ENCODE measurements around the gene UST. TPM values are rescaled to one million over a fixed set of nuclear protein-coding genes. Genes with fewer than 3 reads are reported as not detected.

The UST gene
- total and polyA plus RNA-seq, 9 of the 15 experiments (the other 6 are each of a cell fraction or from before 2014, with no cell fraction given) = 0.04 to 0.10 TPM; not detected in 7

DNA sequence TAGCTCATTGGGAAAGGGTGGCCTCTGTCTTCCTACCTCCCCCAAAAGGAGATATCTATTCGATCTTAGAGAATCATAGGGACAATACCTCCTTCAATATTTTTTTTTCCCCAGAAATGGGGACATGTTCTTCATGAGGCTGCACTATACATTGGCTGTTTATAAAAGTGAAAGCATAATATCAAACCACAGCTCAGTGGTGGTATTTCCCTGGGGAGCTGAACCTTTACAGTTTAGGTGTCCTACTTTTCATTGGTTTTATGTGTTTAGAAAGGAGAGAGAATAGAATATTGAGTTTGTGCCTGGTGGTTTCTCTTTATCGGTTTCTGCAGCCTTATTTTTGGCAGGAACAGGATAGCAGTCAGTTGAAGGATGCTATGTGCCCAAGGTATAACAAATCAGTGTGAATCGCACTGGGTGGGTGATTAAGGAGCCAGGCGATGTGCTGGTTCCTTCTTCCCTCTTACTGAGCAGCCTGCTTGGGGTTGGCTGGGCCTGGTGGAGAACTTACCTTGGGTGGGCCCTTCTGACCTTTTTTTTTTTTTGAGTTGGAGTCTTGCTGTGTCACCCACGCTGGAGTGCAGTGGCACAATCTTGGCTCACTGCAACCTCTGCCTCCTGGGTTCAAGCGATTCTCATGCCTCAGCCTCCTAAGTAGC lies 25.2 kb downstream of the UST start (continued):
- TF ChIP-seq, protein P1, sequence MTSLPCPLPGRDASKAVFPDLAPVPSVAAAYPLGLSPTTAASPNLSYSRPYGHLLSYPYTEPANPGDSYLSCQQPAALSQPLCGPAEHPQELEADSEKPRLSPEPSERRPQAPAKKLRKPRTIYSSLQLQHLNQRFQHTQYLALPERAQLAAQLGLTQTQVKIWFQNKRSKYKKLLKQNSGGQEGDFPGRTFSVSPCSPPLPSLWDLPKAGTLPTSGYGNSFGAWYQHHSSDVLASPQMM (CRISPR knock-in tag; IDR thresholded peaks at IDR 0.05) = no peak
- TF ChIP-seq KLF6 (CRISPR knock-in tag; IDR thresholded peaks at IDR 0.05; ENCODE audit: borderline replicate concordance) (no peak), PYGO2 (tag; IDR thresholded peaks at IDR 0.05) (no peak), FUS (optimal IDR thresholded peaks at IDR 0.05; ENCODE audit: low read depth, low read length) (no peak), MYBL2 (IDR thresholded peaks at IDR 0.05; ENCODE audit: low read depth) (no peak), MYBL2 (CRISPR knock-in tag; IDR thresholded peaks at IDR 0.05; ENCODE audit: borderline replicate concordance) (no peak), THRAP3 (IDR thresholded peaks at IDR 0.05; ENCODE audit: borderline replicate concordance) (no peak)
- TF ChIP-seq, protein P2, sequence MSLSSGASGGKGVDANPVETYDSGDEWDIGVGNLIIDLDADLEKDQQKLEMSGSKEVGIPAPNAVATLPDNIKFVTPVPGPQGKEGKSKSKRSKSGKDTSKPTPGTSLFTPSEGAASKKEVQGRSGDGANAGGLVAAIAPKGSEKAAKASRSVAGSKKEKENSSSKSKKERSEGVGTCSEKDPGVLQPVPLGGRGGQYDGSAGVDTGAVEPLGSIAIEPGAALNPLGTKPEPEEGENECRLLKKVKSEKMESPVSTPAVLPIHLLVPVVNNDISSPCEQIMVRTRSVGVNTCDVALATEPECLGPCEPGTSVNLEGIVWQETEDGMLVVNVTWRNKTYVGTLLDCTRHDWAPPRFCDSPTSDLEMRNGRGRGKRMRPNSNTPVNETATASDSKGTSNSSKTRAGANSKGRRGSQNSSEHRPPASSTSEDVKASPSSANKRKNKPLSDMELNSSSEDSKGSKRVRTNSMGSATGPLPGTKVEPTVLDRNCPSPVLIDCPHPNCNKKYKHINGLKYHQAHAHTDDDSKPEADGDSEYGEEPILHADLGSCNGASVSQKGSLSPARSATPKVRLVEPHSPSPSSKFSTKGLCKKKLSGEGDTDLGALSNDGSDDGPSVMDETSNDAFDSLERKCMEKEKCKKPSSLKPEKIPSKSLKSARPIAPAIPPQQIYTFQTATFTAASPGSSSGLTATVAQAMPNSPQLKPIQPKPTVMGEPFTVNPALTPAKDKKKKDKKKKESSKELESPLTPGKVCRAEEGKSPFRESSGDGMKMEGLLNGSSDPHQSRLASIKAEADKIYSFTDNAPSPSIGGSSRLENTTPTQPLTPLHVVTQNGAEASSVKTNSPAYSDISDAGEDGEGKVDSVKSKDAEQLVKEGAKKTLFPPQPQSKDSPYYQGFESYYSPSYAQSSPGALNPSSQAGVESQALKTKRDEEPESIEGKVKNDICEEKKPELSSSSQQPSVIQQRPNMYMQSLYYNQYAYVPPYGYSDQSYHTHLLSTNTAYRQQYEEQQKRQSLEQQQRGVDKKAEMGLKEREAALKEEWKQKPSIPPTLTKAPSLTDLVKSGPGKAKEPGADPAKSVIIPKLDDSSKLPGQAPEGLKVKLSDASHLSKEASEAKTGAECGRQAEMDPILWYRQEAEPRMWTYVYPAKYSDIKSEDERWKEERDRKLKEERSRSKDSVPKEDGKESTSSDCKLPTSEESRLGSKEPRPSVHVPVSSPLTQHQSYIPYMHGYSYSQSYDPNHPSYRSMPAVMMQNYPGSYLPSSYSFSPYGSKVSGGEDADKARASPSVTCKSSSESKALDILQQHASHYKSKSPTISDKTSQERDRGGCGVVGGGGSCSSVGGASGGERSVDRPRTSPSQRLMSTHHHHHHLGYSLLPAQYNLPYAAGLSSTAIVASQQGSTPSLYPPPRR (CRISPR knock-in tag; IDR thresholded peaks at IDR 0.05; ENCODE audit: borderline replicate concordance) = no peak
